ENCODE measurements around the gene CHCHD3.

CHCHD3 gene

DNA sequence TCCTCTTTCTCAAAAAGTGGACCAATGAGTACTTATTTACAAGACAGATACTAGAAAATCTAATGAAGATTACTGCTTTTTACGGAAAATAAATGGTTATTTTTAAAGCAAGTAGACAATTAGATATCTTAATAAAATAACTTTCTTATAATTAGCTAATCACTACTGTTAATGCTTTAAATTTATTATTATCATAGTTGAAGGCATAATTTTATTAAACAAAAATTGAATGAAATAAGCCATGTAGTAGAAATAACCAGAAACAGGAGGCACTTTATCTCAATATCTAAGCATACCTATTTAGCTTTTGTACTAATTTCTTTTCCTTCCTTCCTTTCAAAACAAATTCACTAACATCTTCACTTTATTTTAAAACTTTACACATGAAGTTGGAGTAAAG is 134.9 kb downstream of the CHCHD3 start:
- ChIA-PET CTCF (no interaction called here), POLR2A (no interaction called here)
- DNase-seq (ENCODE audit: extremely low spot score) = no peak
- TF ChIP-seq, protein P1, sequence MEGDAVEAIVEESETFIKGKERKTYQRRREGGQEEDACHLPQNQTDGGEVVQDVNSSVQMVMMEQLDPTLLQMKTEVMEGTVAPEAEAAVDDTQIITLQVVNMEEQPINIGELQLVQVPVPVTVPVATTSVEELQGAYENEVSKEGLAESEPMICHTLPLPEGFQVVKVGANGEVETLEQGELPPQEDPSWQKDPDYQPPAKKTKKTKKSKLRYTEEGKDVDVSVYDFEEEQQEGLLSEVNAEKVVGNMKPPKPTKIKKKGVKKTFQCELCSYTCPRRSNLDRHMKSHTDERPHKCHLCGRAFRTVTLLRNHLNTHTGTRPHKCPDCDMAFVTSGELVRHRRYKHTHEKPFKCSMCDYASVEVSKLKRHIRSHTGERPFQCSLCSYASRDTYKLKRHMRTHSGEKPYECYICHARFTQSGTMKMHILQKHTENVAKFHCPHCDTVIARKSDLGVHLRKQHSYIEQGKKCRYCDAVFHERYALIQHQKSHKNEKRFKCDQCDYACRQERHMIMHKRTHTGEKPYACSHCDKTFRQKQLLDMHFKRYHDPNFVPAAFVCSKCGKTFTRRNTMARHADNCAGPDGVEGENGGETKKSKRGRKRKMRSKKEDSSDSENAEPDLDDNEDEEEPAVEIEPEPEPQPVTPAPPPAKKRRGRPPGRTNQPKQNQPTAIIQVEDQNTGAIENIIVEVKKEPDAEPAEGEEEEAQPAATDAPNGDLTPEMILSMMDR (IDR thresholded peaks at IDR 0.05; ENCODE audit: control extremely low read depth, extremely low read depth, low read depth, missing control alignments) = no peak

DNA sequence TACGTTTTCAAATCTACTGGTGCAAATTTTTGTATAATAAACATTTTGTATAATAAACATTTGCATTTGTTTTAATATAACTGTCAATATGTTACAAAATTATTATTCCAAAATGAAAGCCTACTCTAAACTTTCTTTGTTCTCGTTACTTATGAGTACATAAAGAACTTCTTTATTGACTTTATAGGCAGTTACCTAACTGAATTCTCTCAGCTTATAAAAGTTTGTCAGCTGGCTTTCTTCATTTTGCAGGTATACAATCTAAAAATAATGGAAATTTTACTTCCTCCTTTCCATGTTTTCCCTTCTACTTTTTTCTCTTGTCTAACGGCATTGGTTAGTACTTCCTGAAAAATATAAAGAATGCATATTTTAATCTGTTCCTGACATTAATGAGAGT is 137.1 kb downstream of the CHCHD3 start:
- CTCF ChIA-PET = no interaction called here
- TF ChIP-seq, protein P1 (IDR thresholded peaks at IDR 0.05; ENCODE audit: control extremely low read depth, extremely low read depth, low read depth, missing control alignments) = no peak
- POLR2A ChIA-PET = no interaction called here
- DNase-seq (ENCODE audit: extremely low spot score) = no peak

DNA sequence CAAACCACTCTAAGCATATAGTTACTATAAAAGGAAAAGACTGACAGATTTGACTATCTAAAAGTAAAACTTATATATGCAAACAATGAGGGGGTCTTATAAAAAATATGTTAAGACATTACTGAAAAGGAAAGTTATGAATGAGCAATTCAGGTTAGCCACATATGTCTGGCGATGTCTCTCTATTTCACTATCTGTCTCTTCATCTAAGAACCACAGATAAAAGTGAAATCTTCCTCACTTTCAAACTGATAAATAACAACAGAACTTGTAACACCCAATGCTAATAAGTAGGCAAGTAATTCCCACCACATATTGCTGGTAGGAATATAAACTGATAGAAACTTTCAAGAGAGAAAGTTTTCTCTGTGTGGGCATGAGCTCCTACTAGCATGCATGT is 138.2 kb downstream of the CHCHD3 start:
- POLR2A ChIA-PET = no interaction called here
- TF ChIP-seq, protein P1 (IDR thresholded peaks at IDR 0.05; ENCODE audit: control extremely low read depth, extremely low read depth, low read depth, missing control alignments) = no peak
- no peak for DNase-seq (ENCODE audit: extremely low spot score)
- CTCF ChIA-PET = interaction anchor here (1.3 kb wide), 1 partner anchor 8 kb away, joined by 3 read pairs; no protein-coding TSS in a partner anchor

DNA sequence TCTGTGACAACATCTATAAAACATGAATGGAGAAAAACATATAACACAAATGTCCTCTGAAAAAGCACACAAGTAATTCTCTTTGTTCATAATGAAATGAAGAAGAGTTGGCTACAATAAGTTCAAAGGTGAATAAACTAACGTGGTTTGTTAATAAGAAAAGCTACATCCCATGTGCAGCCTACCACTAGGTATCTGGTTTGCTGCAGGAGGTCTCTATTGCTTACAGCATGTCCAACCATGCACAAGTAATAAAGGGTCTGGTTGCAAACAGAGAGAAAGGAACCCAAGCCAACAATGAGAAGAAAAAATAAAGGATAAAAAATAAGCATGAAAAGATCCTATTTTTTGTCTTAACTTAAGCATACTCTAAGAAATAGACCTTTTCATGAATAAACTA is 139.2 kb downstream of the CHCHD3 start:
- ChIA-PET CTCF (interaction anchor here (1.3 kb wide), 1 partner anchor 9 kb away, joined by 3 read pairs; no protein-coding TSS in a partner anchor), POLR2A (no interaction called here)
- DNase-seq (ENCODE audit: extremely low spot score) = no peak

DNA sequence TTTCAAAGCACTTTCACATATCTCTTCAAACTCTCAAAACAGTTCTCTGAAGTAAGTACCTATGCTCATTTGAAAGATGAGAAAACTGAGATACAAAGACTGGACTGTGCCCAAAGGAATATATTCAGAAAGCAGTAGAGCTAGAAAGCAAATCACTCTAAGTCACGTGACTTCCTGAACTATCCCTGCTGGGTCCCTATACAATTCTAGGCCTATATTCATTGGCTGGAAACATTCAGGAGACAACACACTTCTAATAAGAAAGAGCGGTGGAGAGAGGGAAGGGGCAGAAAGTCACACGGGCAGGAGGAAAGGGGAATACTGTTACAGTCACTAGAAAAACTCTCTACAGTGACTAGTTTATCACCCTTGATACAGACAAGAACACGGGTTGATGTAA is 140.0 kb downstream of the CHCHD3 start:
- ChIA-PET CTCF (interaction anchor here (1.2 kb wide), 2 partner anchors 11 to 18 kb away, joined by 3 to 4 read pairs; no protein-coding TSS in a partner anchor), POLR2A (no interaction called here)
- TF ChIP-seq, protein P1 (IDR thresholded peaks at IDR 0.05; ENCODE audit: control extremely low read depth, extremely low read depth, low read depth, missing control alignments) = no peak
- no peak for DNase-seq (ENCODE audit: extremely low spot score)

More for the DNA sequence above, 139.2 kb downstream of the CHCHD3 start:
- TF ChIP-seq, protein P1 (IDR thresholded peaks at IDR 0.05; ENCODE audit: control extremely low read depth, extremely low read depth, low read depth, missing control alignments) = no peak

DNA sequence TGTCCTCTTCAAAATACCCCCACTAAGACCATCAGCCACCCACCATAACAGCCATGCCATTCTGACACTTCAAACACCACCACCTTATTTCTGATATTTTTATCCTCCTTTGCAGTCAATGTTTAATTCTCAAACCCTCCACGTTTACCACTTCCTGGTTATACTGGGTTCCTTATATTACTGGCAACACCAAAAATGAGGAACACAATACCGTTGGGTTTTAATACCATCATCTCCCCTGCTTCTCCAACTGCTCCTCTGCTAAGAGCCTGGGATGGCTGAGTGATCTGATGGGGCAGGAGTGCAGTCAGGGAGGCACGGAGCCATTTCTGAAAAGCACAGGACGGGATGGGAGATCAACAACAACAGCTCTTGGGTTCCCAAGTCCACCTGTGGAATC is 140.5 kb downstream of the CHCHD3 start:
- CTCF ChIA-PET = interaction anchor here (1.2 kb wide), 2 partner anchors 11 to 17 kb away, joined by 3 to 4 read pairs; no protein-coding TSS in a partner anchor
- POLR2A ChIA-PET = no interaction called here
- TF ChIP-seq, protein P1 (IDR thresholded peaks at IDR 0.05; ENCODE audit: control extremely low read depth, extremely low read depth, low read depth, missing control alignments) = no peak
- no peak for DNase-seq (ENCODE audit: extremely low spot score)

GRCh38 chr7:132940084-132940483 is 141.8 kb downstream of the CHCHD3 start:
- TF ChIP-seq, protein P1 (IDR thresholded peaks at IDR 0.05; ENCODE audit: control extremely low read depth, extremely low read depth, low read depth, missing control alignments) = no peak
- DNase-seq (ENCODE audit: extremely low spot score) = no peak
- ChIA-PET CTCF (no interaction called here), POLR2A (no interaction called here)
